G401.6 (cell line): ENCODE measurements around the gene MXD1.

Experiments
- FAIRE-seq: peaks from 2 replicates; lab custom pipeline; 2012; peaks lifted over from hg19 to GRCh38; lab: Jason Lieb, UNC

The MXD1 gene

DNA sequence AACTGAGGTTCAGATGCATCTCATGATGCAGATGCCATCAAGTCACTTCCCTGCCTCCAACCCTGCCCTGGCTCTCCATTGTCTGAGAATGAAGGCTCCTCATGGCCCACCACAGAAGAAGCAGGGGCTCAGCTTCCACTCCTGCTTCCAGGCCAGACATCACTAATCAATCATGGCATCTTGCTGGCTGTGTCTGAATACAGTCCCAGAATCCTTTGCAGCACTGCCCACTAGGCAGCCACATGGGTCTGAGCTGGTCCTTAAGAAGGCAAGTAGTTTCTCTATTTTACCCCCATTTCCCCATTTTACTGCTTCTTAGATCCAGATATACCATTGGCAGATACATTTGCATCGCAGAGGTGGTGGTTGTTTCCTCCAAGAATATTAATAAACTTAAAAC is 39.2 kb downstream of the MXD1 start:
- FAIRE-seq, result no peak

DNA sequence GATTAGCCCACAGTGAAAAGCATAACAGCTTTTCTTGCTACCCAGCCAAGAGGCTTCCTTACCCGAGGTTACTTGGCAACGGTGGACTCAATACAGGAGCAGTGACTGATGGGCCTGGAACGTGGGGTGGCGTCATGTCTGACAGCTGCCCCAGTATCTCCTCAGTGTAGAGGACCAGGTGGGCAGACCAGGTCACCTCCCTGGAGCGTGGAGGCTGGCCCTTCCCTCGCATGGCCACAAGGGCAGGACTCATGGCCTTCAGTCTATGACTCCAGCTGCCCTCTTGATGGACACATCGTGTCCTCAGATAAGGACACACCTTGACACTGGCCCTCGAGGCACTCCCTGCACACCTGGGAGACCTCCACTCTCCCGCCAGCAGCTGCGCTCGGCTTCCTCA is 40.1 kb downstream of the MXD1 start:
- FAIRE-seq, result no peak

DNA sequence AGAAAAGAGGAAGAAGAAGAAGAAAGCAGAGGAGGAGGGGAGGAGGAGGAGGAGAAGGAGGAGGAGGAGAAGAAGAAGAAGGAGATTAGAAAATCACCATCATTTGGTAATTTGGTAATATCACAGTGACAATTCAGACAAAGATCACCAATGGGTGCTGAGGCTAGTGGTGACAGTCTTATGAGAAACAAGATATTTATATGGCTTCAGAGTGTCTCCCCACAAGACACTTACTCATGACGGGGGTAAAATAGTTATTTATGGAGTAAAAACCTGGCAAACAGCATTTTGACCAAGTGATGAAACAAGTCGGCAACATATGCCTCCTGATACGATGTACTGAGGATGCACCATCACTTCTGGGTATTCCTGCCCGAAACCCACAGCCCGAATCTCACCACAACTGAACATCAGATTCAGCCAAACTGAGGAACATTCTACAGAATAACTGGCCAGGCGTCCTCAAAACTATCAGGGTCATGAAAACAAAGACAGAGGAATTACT is 41.6 kb downstream of the MXD1 start:
- no peak for FAIRE-seq

DNA sequence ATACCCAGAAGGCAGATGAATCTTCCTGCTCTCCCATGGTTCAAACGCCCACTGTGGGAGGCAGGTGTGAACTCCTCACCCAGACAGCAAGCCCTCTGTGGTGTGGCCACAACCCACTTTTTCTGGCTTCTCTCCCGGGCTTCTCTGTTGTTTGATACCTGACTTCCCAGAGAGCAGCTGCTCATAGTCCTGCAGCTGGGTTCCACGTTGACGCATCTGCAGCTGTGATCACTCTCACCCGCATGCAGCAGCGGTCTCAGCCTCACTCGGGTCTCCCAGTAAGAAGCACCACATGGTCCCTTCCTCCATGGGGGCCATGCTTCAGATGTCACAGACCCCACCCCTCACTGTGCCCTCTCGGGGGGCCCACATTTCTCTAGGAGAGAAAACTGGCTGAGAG is 43.1 kb downstream of the MXD1 start:
- no peak for FAIRE-seq

DNA sequence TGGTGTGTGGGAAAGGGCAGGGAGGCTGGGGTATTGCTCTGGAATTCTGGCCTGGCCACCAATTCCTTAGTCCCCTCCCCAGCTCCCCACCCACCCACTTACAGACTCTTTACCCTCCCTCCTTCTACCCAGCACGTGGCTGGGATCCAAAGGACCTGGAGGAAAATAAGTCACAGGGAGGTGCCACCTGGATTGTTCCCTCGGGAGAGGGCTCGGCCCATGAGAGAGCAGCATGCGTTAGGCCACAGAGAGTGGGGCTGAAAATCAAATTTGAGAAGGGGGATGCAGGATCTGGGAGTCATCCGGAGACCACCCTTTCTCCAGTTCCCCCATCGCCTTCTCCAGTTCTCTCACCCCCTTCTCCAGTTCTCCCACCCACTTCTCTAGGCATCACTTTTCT is 43.6 kb downstream of the MXD1 start:
- no peak for FAIRE-seq

DNA sequence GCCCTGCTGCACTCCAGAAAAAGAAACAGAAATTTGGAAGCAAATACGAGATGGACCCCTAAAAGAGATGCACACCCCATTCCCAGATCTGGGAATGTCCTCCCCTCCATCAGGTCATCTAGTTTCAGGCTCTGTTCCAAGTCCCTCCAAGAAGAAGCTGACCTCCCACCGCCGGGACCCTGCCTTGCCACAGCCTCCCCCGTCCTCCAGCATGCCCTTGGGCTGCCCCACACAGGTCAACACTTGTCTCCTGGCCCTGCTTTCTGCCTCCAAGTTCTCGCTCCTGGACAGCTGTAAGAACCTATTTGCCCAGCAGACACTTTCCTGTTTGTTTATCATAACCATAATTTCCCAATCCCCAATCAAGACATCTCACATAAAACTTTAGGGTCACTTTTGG is 44.5 kb downstream of the MXD1 start:
- no peak for FAIRE-seq

DNA sequence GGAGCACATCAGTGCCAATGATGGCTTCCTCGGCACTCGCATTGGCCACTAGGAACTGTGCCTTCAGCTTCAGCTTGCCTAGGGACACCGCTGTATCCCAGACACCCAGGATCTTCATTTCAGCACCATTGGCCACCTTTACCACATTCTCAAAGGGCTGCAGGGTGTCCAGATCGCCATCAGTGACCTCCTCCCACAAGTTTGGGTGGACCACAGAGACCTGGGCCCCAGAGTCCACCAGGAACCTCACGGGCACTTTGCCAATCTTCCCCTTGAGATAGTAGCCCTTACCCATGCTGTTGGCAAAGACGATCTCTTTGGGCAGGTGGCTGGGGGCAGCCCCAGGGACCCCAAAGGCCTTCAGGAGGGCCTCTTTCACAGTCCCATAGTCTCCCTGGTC is 45.9 kb downstream of the MXD1 start:
- FAIRE-seq, result no peak

DNA sequence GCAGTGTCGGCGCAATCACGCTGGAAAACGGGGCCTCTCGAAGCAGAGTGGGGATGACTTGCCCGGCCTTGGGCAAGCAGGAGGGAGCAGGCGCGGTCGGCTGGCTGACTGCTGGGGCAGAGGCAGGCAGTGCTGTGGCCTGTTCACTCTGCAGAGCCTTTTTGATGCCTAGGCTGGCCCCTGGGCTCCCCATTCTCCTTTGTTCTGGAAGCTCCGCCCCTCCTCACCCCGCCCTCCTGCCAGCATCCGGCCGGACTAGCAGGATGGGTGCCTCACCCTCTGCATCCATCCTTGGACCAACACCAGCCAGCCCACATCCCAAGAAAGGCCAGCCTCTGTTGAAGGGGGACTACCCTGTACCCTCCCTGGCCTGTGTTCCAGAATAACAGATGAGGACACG is 46.6 kb downstream of the MXD1 start, which contains the start of gene ASPRV1:
Gene ASPRV1 (minus strand): TSS at position 136 of the 400 bp plus-strand sequence. CDS start 195 bp downstream, outside the sequence.
- FAIRE-seq, result no peak

DNA sequence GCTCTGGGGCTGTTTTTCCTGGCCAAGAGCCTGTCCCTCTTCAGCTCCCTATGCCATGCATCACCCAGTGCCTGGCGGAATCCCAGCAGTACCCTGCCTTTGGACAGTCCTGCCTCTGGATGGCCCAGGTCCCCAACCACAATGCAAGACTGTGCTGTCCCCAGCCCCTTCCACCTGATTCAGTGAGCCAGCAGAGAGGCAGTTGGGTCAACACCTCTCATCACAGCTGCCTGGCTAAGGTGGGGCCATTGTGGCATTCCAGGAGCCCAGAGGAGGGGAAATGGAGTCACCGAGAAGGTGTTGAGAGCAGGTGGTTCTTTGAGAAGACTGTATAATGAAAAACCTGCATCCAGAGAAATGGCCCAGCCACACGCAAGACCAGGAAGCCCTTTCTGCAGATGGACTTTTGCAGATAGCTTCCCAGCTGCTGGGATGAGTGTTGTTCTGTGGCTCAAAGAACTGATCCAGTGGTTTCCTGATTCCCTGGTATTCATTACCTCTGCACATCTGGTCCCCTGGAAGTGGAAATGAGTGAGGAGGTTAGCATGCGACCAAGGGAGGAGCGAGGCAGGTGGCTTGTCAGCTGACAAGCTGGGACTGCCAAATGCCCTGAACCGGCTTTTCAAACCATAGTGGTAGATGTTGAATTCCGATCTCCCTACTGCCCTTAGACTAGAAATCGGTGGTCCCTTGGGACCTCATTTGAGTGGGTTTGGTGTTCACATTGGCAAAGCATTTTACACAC is 48.2 kb downstream of the MXD1 start:
- FAIRE-seq, result no peak

DNA sequence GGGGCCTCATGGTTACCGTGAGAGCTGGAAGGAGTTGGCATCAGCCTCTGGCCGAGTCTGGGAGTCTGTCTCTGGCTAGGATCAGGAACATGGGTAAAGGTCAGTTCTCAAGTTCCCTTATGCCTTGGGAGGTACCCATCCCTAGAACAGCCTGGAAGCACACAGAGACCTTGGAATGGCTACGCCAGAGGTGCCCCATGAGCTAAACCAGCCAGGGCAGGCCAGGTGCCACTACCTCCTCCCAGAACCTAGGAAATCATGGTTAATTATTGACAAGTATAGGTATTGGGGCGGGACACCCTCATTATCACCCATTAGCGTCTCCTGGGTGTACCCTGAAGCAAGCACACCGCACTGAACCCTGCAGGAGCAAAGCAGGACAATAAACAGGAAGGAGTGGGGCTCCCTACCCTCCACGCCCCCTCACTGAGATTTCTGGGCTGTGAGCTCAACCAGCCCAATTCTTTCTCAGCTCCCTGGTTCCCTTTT is 49.5 kb downstream of the MXD1 start:
- no peak for FAIRE-seq

DNA sequence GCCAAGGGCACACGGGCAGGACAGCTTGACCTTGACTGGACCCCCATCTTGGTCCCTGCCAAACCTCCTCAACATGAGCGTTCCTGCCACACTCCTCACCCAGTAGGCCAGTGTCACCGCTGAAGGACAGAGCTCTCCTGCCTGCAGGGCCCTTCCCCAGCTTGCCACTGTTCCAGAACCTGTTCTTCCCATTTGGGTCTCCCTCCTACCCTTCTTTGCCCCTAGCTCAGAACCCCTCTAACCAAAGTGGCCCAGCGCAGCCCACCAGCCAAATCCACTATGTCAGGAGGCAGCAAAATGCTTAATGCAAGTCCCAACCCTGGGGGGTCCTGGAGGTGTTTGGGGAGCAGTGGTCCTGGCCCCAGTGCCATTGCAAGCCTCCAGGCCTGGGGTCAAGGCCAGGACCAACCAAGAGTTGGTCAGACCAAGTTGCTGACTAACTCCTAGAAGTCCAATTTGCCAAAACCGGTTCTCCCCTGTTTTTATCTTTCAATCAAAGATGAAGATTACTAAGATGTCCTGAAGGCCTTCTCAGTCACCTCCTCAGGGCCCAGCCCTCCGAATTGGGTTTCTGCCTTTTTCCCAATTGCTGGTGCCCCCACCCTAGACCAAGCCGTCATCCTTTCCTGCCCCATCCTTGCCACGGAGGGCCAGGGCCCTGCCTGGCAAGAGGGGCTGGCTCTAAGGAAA is 51.0 kb downstream of the MXD1 start:
- FAIRE-seq, result no peak

DNA sequence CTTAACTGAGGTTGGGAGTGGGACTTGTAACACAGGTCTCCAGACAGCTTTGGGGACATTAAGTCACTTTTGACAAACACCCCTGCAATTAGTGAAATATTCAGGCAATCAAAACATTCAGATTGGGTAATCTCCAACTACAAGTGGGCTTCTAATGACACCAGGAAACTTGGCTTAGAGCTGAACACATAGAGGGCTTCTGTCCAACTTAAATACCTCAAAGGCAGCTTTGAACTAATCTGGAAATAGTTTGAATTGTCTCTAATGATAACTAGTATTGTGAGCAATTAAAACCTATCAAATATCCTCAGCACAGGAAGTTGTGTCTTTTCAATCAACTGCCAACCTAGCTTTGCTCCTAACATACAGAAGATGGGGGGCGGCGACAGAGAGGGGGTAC is 51.6 kb downstream of the MXD1 start:
- FAIRE-seq, result no peak

DNA sequence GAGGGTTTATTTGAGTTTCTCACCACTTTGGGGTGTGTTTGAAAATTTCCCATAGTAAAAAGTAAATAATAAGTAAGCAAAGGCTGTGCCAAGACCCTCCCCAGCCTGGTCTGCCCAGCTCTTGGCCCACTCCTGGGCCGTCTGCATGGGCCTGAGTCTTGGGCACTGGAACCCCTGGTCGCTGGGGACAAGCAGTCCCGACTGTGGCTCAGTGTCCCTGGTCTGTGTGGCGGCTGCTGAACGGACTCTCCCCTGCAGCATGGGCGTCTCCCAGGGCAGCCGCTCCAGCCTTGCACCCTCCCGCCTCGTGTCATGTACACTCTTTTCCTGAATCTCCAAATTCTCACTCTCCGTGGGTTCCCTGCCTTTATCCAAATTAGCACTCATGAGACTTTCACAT is 53.7 kb downstream of the MXD1 start:
- no peak for FAIRE-seq

DNA sequence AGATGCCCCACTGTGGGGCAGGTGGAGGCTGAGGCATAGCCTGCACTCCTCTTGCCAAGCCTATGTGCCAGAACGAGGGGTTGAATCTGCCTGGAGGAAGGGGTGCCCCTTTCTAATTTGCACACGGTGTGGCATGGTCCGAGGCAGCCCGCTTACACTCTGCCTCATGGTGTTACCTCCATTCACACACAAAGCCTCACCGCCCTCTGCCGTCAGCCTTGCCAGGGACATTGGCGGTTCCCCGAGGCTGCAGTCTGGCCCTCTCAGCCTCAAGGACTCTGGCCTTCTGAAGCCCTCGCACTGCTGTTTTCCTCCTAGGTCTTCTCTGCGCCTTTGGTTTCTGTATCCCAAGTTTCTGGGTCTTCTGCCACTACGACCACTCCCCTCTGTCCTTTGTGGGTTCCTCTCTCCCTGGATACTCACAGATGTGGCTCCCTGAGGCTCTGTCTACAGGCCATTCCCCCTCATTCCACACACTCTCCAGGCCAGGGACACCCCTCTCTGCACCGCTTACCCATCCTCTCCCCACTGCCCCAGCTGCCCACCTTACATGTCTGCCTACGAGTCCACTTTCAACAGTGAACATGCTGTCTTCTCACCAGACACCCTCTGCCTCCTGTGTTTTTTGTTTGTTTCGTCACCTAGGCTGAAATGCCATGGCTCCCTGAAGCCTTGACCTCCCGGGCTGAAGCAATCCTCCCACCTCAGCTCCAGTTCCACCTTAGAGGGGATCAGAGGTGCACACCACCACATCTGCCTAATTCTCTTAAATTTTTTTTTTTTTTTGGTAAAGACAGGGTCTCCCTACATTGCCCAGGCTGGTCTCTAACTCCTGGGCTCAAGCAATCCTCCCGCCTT is 54.4 kb downstream of the MXD1 start:
- no peak for FAIRE-seq

DNA sequence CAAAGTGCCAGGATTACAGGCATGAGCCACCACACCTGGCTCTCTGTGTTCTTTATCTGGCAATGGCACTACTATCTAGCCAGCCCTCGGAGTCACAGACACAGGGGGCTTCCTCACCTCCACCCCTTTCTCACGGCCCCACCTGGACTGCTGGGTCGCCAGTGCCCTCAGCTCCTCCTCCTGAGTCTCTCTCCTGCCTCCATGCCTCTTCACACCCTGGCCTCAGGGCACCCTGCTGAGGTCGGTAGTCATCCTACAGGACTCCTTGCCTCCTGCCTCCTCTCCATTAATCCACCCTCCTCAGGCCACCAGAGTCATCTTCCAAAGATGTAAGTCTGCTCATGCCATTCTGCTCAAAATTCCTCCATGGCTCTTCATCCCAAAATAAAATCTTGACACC is 55.1 kb downstream of the MXD1 start:
- no peak for FAIRE-seq

DNA sequence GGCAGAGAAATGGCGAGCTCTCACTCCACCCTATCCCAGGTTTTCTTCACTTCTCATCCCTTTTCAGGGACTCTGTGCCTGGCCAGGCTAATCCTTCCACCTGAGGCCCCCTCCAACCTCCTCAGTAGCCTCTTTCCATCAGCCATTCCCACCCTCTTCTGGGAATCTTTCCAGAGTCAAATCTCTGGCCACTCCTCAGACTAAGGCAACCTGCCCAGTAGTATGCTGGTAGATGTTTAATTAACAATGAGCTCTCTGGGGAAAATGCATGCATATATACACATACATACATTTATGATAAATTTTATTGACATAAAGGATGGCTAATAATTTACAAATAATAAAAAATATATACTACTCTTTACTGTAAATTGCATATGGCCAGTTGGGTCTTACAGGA is 57.9 kb downstream of the MXD1 start:
- FAIRE-seq, result no peak

DNA sequence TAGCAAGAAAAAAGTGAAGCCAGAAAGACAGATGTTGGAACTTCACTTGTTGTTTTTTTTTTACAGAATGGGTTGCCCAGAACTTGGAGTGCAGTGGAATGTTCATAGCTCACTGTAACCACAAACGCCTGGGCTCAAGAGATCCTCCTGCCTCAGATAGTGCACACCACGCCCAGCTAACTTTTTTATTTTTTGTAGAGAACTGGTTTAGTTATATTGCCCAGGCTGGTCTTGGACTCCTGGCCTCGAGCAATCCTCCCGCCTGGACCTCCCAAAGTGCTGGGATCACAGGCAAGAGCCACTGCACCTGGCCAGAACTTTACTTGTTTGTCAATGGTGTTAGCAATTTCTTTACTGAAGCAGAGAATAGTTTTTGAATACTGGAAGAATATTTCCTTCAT is 58.4 kb downstream of the MXD1 start:
- FAIRE-seq, result no peak

DNA sequence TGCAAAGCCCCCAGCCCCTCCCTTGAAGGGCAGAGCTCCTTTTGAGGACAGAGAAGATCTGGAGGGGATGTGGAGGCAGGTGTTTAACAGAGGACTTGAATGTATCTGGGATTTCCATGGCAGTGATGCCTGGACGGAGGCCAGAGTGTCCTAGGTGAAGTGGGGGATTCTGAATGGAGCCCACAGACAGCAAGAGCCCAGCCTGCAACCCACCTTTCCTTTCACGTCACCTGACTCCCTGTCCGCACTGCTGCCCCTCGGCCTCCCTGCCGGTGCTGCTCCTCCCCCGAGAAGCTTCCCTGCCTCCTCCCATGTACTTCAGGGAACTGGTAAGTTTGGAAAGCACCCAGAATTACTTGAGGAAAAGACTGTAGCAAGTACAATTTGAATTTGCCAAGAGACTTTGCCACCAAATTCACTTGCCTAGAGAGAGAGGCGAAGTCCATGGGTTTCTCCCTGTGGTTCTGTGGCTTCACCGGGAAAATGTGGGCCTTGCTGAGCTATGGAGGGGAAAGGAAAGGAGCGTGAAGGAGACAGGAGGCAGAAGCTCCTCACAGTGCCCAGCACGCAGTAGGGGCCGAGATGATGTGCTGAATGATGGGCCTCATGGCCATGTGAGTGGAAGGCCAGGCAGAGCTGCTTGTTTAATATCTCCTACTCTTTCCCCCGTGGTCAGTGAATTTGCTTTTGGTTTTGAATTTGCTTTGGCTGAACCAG is 60.4 kb downstream of the MXD1 start:
- no peak for FAIRE-seq

DNA sequence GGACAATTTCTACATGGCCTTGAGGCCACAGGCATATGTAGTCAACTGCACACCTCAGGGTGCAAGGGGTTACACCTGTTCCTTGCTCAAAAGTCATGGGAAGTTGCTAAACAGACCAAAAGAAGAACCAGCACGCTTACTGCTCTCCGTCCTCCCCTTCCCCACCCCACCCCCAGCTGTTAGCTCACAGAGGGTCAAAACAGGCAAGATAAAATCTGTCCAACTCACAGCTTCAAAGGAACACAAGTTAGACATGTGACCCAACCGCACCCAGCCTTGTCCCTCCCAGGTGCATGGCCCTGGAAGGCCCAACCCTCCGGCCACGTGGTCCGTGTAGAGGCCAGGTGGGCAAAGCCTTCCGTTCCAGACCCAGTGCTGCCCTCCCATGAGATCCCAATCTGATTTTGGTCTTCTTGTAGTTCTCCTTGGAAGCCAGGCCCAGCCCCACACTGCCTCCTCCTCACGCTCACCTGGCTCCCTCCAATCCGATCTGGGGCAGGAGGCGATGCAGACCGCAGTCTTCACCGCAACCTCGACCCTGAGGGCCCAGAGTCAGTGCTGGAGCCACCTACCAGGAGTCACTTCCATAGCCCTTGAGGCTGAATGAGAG is 61.0 kb downstream of the MXD1 start:
- FAIRE-seq, result no peak

DNA sequence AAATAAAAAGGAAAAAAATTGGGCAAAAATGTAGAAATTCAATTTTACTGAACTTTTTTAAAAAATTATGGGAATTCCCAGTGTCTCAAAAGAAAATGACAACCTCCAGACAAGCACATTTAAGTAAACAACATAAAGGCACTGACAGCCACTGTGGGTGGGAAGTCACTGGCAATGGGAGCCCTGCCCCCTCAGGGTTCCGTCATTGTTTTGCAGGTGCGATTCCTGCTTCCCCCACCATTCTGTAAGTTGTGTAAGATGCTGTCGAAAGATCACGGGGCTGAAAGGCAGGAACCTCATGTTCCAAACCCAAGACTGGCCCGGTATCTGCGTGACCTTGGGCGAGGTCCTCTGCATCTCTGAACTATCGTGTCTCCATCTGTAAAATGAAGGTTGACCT is 62.3 kb downstream of the MXD1 start:
- FAIRE-seq, result no peak

DNA sequence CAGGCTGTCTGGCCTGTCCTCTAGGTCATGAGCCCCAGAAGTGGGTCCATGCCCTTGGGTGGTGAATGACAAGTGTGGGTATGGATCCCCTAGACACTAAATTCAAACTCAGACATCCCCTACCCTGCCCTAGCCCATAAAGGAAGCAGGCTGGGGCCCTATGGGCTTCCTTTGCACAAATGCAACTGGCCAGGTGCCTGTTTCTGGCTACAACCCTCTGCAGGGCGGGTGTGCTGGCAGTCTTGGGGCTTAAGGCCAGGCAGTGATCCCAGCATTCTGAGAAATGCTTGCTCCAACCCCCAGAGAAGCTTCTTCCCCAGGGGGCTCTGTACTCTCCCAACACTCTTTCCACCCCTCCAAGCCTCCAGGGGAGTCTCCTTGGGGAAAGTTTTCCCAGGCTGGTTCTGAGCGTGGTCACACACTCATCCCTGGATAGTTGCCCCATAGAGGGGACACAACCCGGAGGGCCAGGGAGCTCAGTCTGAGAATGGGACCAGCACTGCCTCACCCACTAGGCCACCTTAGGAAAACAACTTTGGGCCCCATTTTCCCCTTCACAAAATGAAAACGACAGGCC is 63.1 kb downstream of the MXD1 start:
- no peak for FAIRE-seq
